HG03457 (cell line): ENCODE measurements around the gene TCTN1.

Experiments
- ATAC-seq: cut with Tn5 transposase; IDR thresholded peaks from one replicate; pipeline ENCODE4 v1.9.1; 2021; ENCODE audit warnings: moderate number of reproducible peaks; ENCODE audit not compliant: unreplicated experiment

The TCTN1 gene

GRCh38 chr12:110677206-110677911, 63.4 kb downstream of the TCTN1 start:
- peak; percentile 63 for ATAC-seq

GRCh38 chr12:110677982-110678381, 64.1 kb downstream of the TCTN1 start:
- ATAC-seq = no peak

GRCh38 chr12:110679201-110679600, 65.3 kb downstream of the TCTN1 start:
- ATAC-seq = no peak

GRCh38 chr12:110680032-110680431, 66.1 kb downstream of the TCTN1 start:
- no peak for ATAC-seq

GRCh38 chr12:110683888-110684287, 70.0 kb downstream of the TCTN1 start:
- ATAC-seq = no peak

GRCh38 chr12:110684312-110684836, 70.4 kb downstream of the TCTN1 start:
- no peak for ATAC-seq

GRCh38 chr12:110686294-110686903, 72.5 kb downstream of the TCTN1 start:
- no peak for ATAC-seq

- ATAC-seq = no peak
These were observed 73.7 kb downstream of the TCTN1 start for GRCh38 chr12:110687396-110688169.

- ATAC-seq = no peak
These were observed 74.7 kb downstream of the TCTN1 start, which contains the start of gene HVCN1 for GRCh38 chr12:110688446-110689280. TSS of gene HVCN1 (minus strand) at chr12:110689115. CDS start at chr12:110683245, 5,870 bp downstream.

GRCh38 chr12:110689281-110690126, 75.6 kb downstream of the TCTN1 start:
- ATAC-seq = peak; percentile 39

GRCh38 chr12:110690127-110690430, 76.2 kb downstream of the TCTN1 start:
- no peak for ATAC-seq

- no peak for ATAC-seq
These were observed 79.8 kb downstream of the TCTN1 start for GRCh38 chr12:110693731-110694130.

- ATAC-seq = no peak
These were observed 80.5 kb downstream of the TCTN1 start for GRCh38 chr12:110694330-110694901.

- no peak for ATAC-seq
These were observed 82.4 kb downstream of the TCTN1 start for GRCh38 chr12:110696283-110696682.

GRCh38 chr12:110697236-110697635, 83.3 kb downstream of the TCTN1 start:
- ATAC-seq = no peak

- no peak for ATAC-seq
These were observed 84.4 kb downstream of the TCTN1 start for GRCh38 chr12:110698171-110698902.
